Measurements from ENCODE around the gene PINLYP. TPM values are rescaled to one million over a fixed set of nuclear protein-coding genes. Genes with fewer than 3 reads are reported as not detected.

The PINLYP gene
- total RNA-seq, 1 donor from 2014 or later: 9.5 TPM

DNA sequence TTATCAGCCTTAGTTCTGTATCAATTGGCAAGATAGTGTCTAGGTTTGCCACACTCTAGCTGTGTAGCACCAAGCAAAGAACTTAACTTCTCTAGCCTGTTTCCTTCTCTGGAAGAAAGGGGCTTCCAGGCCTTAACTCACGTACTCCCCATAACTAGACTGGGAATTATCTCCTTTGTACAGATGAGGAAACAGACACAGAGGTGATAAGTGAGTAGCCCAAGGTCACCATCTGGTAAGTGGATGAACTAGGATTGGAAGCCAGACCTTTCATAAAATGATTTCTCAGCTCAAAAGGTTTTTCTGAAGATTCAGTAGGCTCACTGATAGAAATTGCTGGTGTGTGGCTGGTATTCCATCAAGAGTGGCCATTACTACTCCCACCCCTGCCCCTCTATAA, 40.7 kb downstream of the PINLYP start:
- H3K27me3 Mint-ChIP-seq (ENCODE audit: low read depth): peaks cover 10% of the 10 kb centered on the region
- no peak overlapping the region for H3K27ac Mint-ChIP-seq (ENCODE audit: unreplicated experiment)
- H3K9me3 Mint-ChIP-seq: peaks cover 7% of the 10 kb centered on the region
- H3K36me3 Mint-ChIP-seq (ENCODE audit: low read depth): peaks cover 31% of the 10 kb centered on the region
- DNase-seq (ENCODE audit: low read depth, low spot score): no peak
- H3K4me3 Mint-ChIP-seq: peak overlapping the region; percentile 56
- H3K4me1 Mint-ChIP-seq: peaks cover 36% of the 10 kb centered on the region
- TF ChIP-seq, protein P1, sequence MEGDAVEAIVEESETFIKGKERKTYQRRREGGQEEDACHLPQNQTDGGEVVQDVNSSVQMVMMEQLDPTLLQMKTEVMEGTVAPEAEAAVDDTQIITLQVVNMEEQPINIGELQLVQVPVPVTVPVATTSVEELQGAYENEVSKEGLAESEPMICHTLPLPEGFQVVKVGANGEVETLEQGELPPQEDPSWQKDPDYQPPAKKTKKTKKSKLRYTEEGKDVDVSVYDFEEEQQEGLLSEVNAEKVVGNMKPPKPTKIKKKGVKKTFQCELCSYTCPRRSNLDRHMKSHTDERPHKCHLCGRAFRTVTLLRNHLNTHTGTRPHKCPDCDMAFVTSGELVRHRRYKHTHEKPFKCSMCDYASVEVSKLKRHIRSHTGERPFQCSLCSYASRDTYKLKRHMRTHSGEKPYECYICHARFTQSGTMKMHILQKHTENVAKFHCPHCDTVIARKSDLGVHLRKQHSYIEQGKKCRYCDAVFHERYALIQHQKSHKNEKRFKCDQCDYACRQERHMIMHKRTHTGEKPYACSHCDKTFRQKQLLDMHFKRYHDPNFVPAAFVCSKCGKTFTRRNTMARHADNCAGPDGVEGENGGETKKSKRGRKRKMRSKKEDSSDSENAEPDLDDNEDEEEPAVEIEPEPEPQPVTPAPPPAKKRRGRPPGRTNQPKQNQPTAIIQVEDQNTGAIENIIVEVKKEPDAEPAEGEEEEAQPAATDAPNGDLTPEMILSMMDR (conservative IDR thresholded peaks at IDR 0.05): no peak

DNA sequence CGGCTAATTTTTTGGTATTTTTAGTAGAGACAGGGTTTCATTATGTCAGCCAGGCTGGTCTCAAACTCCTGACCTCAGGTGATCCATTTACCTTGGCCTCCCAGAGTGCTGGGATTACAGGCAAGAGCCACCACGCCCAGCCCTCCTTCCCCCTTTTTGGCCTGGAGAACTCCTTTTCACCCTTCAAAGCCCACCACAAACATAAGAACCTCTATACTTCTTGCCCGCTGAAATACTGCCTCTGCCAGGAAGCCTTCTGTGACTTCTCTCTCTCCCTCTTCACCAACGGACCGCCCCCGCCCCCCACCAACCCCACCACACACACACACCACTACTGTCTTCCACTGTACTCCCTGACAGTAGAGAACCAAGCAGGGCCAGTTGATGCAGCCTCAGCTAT, 41.4 kb downstream of the PINLYP start:
- Mint-ChIP-seq H3K36me3 (ENCODE audit: low read depth) (peaks cover 31% of the 10 kb centered on the region), H3K4me3 (peak overlapping the region; percentile 56), H3K4me1 (peaks cover 39% of the 10 kb centered on the region), H3K27me3 (ENCODE audit: low read depth) (peaks cover 10% of the 10 kb centered on the region), H3K9me3 (peaks cover 6% of the 10 kb centered on the region), H3K27ac (ENCODE audit: unreplicated experiment) (no peak overlapping the region)
- no peak for DNase-seq (ENCODE audit: low read depth, low spot score)
- TF ChIP-seq, protein P1 (conservative IDR thresholded peaks at IDR 0.05): no peak

DNA sequence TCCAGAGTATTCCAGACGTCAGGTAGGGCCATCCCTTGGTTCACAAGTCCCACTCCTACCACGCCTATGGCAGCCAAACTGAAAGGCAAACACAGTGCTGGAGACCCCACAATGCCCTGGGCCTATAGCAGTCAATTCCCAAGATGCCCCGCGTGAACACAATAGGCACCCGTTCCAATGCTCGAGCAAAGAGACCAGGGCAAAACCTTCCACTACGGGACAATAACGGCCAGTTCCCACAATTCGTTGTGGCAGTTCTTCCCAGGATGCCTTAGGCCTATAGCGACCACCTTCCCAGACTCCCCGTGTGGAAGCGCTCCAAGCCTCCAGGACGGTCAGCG, 43.3 kb downstream of the PINLYP start:
- TF ChIP-seq, protein P1 (conservative IDR thresholded peaks at IDR 0.05): no peak
- peak overlapping the region; percentile 99 for H3K27ac Mint-ChIP-seq (ENCODE audit: unreplicated experiment)
- peaks cover 10% of the 10 kb centered on the region for H3K27me3 Mint-ChIP-seq (ENCODE audit: low read depth)
- peaks cover 40% of the 10 kb centered on the region for H3K4me1 Mint-ChIP-seq
- peaks cover 20% of the 10 kb centered on the region for H3K36me3 Mint-ChIP-seq (ENCODE audit: low read depth)
- peaks cover 3% of the 10 kb centered on the region for H3K9me3 Mint-ChIP-seq
- H3K4me3 Mint-ChIP-seq: peak overlapping the region; percentile 95
- peak; percentile 47 for DNase-seq (ENCODE audit: low read depth, low spot score)

DNA sequence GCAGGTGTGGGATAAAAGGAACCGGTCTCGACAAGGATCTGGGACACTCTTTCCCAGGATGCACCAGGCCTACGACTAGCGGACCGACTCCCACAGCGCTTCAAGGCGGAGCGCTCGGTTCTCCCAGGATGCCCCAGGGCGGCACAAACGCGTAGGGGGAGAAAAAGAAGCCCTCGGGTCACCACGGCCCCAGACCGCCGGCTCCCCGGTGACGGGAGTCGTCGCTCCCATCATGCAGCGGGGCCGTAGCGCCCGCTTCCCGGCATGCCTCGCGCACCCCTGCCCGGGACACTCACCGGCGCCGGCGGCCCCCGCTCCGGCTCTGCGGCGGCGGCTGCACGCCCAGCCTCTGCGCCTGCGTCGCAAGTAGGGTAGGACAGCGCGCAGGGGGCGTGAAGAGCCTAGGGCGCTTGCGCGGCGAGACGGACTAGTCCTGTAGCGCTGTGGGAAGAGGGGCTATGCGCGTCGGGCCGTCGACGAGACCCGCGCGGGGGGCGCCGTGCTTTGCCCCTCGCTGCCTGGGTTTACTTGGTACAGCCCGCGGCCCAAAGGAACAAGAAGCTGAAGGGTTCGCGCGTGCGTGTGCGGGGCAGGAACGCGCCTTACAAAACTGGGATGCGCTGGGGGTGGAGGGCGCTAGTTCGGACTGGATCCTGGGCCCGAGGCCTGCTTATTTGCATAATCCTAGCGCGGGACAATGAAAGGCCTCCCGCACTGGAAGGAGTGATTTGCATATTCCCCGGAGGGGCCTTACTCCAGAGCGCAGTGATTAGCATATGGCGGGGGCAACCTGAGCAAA, 43.9 kb downstream of the PINLYP start, which contains the start of gene ZNF428:
ZNF428 (minus strand) TSS at position 368 of the 799 bp plus-strand sequence. CDS start 5,325 bp downstream, outside the sequence.
- DNase-seq (ENCODE audit: low read depth, low spot score): peak; percentile 90
- Mint-ChIP-seq H3K9me3 (peaks cover 3% of the 10 kb centered on the region), H3K4me1 (peaks cover 46% of the 10 kb centered on the region), H3K4me3 (peak within 1 kb of the TSS; percentile 95), H3K27me3 (ENCODE audit: low read depth) (peaks cover 13% of the 10 kb centered on the region), H3K27ac (ENCODE audit: unreplicated experiment) (peak within 1 kb of the TSS; percentile 100), H3K36me3 (ENCODE audit: low read depth) (peaks cover 20% of the 10 kb centered on the region)
- TF ChIP-seq, protein P1 (conservative IDR thresholded peaks at IDR 0.05): no peak

DNA sequence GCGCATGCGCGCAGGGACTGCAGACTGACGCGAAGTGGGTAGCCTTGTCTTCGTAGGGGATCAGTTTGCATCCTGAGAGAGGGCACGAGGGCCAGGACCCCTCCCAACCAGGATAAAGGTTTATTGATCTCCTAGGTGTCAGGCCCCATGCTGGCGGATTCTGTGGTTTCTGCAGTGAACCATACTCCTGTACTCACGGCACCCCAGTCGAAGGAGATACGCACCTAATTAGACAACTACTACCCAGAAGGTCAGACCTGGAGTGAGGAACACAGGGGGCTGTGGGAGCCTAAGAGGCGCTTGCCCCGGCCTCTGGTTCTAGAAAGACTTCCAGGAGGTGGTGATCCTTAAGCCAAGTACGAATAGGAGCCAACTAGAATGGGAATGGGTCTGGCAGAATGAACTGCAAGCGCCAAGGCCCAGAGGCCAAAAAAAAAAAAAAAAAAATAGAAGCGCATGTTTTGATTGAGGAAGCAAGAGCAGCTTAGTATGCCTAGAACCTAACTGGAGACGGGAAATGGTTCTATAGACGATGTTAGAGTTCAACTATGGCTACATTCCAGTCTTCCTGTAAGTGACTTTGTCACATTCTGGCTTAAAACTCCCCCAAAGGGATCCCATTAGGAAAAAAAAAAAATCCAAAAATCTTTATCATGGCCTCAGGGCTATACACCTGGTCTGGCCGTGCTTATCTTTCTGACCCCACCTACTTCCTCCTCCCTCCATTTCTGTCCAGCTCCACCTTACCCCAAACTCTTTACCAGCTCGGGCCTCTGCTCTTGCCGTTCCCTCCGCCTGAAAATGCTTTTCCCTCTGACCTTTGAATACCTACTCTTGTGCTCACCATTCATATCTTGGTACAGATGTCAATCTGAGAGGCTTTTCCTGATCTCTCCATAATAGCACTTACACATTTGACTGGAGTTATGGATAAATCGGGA, 44.7 kb downstream of the PINLYP start:
- H3K36me3 Mint-ChIP-seq (ENCODE audit: low read depth): peaks cover 26% of the 10 kb centered on the region
- no peak for DNase-seq (ENCODE audit: low read depth, low spot score)
- TF ChIP-seq, protein P1 (conservative IDR thresholded peaks at IDR 0.05): no peak
- H3K4me1 Mint-ChIP-seq: peaks cover 47% of the 10 kb centered on the region
- peaks cover 3% of the 10 kb centered on the region for H3K9me3 Mint-ChIP-seq
- peak overlapping the region; percentile 95 for H3K4me3 Mint-ChIP-seq
- H3K27me3 Mint-ChIP-seq (ENCODE audit: low read depth): peaks cover 13% of the 10 kb centered on the region
- H3K27ac Mint-ChIP-seq (ENCODE audit: unreplicated experiment): peak overlapping the region; percentile 100

All from neural crest cell (in vitro differentiated cells).